ENCODE data around the gene NMU. TPM values are rescaled to one million over a fixed set of nuclear protein-coding genes. Genes with fewer than 3 reads are reported as not detected.

NMU gene
- total RNA-seq, 3 donors from 2014 or later: 0.81 to 1.5 (median 1.0) TPM

GRCh38 chr4:55575513-55575912, 60.6 kb downstream of the NMU start:
- Histone ChIP-seq H3K36me3 (ENCODE audit: low read depth) (no peaks in the 10 kb centered on the region), H3K4me1 (ENCODE audit: low read depth) (no peaks in the 10 kb centered on the region), H3K9me3 (peaks cover 15% of the 10 kb centered on the region), H3K4me3 (no peak overlapping the region)
- intact Hi-C loops (cut with DNase I, micrococcal nuclease): no loop called here
- DNase-seq: no peak
- ATAC-seq: no peak
- no peak for TF ChIP-seq CTCF (IDR thresholded peaks at IDR 0.05)

- H3K36me3 ChIP-seq (ENCODE audit: low read depth): no peaks in the 10 kb centered on the region
- TF ChIP-seq CTCF (IDR thresholded peaks at IDR 0.05): no peak
- intact Hi-C loops (cut with DNase I, micrococcal nuclease): no loop called here
- H3K9me3 ChIP-seq: peaks cover 15% of the 10 kb centered on the region
- no peak overlapping the region for H3K4me3 ChIP-seq
- ATAC-seq (no peak), DNase-seq (no peak)
- no peaks in the 10 kb centered on the region for H3K4me1 ChIP-seq (ENCODE audit: low read depth)
These were observed 61.8 kb downstream of the NMU start for GRCh38 chr4:55574252-55574651.

GRCh38 chr4:55571806-55572205, 64.3 kb downstream of the NMU start:
- TF ChIP-seq CTCF (IDR thresholded peaks at IDR 0.05): no peak
- DNase-seq (no peak), ATAC-seq (no peak)
- Histone ChIP-seq H3K36me3 (ENCODE audit: low read depth) (no peaks in the 10 kb centered on the region), H3K4me3 (no peak overlapping the region), H3K4me1 (ENCODE audit: low read depth) (no peaks in the 10 kb centered on the region), H3K9me3 (peaks cover 15% of the 10 kb centered on the region)
- intact Hi-C loops (cut with DNase I, micrococcal nuclease): no loop called here

- no peak overlapping the region for H3K4me3 ChIP-seq
- intact Hi-C loops (cut with DNase I, micrococcal nuclease): no loop called here
- DNase-seq (no peak), ATAC-seq (no peak)
- TF ChIP-seq CTCF (IDR thresholded peaks at IDR 0.05): no peak
- no peaks in the 10 kb centered on the region for H3K36me3 ChIP-seq (ENCODE audit: low read depth)
- H3K9me3 ChIP-seq: no peaks in the 10 kb centered on the region
- H3K4me1 ChIP-seq (ENCODE audit: low read depth): no peaks in the 10 kb centered on the region
These were observed 67.1 kb downstream of the NMU start for GRCh38 chr4:55568905-55569504.

GRCh38 chr4:55561889-55562288, 74.2 kb downstream of the NMU start:
- Histone ChIP-seq H3K4me1 (ENCODE audit: low read depth) (no peaks in the 10 kb centered on the region), H3K9me3 (no peaks in the 10 kb centered on the region), H3K4me3 (no peak overlapping the region), H3K36me3 (ENCODE audit: low read depth) (no peaks in the 10 kb centered on the region)
- intact Hi-C loops (cut with DNase I, micrococcal nuclease): no loop called here
- no peak for DNase-seq
- ATAC-seq: no peak
- no peak for TF ChIP-seq CTCF (IDR thresholded peaks at IDR 0.05)

- intact Hi-C loops (cut with DNase I, micrococcal nuclease): no loop called here
- no peaks in the 10 kb centered on the region for H3K36me3 ChIP-seq (ENCODE audit: low read depth)
- no peak for TF ChIP-seq CTCF (IDR thresholded peaks at IDR 0.05)
These were observed 76.0 kb downstream of the NMU start for GRCh38 chr4:55560096-55560495.

More at GRCh38 chr4:55560096-55560495, 76.0 kb downstream of the NMU start:
- Histone ChIP-seq H3K4me3 (no peak overlapping the region), H3K4me1 (ENCODE audit: low read depth) (no peaks in the 10 kb centered on the region), H3K9me3 (no peaks in the 10 kb centered on the region)
- DNase-seq (no peak), ATAC-seq (no peak)
